Lower leg skin (tissue), 4 donors: ENCODE measurements around the gene STAG1. TPM values are rescaled to one million over a fixed set of nuclear protein-coding genes. Genes with fewer than 3 reads are reported as not detected.

Experiments
- DNase-seq, 2 donors: peaks; one replicate each; pipeline ENCODE4 v3.0.0-alpha.2; 2019; ENCODE audit warnings: low spot score in 2 of 2
- H3K4me3 ChIP-seq: fragments of 200-600 bp; sonication (generic); 2 replicates; pipeline ENCODE4 v1.5.1; 2017; ENCODE audit warnings: mild to moderate bottlenecking, low read depth; ENCODE audit not compliant: poor library complexity, severe bottlenecking
- CTCF ChIP-seq, 3 donors: fragments of 450-650 bp; IDR thresholded peaks; one replicate each; pipeline ENCODE4 v1.5.1; 2016; ENCODE audit warnings: antibody characterized with exemption in 3 of 3, mild to moderate bottlenecking in 3 of 3, moderate library complexity in 2 of 3
- POLR2A ChIP-seq, 2 donors: fragments of 450-650 bp; IDR thresholded peaks; one replicate each; pipeline ENCODE4 v1.6.1; 2016 to 2017; ENCODE audit warnings: antibody characterized with exemption in 2 of 2, mild to moderate bottlenecking in 1 of 2, moderate library complexity in 1 of 2
- WGBS, 2 donors: methylation state at CpG; one replicate each; pipeline ENCODE4 v1.1.5; 2018; 5-methylcytosine and 5-hydroxymethylcytosine counted together
- intact Hi-C: fragments of 100-400 bp; cut with DNase I; formaldehyde crosslinking; loops from one replicate; pipeline ENCODE4 v1.15.0; 2023; ENCODE audit warnings: low total_unique reads
- total RNA-seq, 4 donors: library from RNA; depleted of rRNA; stranded (reverse); fragments of >200 nt; gene quantifications; one replicate each; pipeline ENCODE4 v1.1.0, GENCODE V29; 2016

Gene STAG1
- total RNA-seq, 4 donors from 2014 or later = 32.1 to 37.7 (median 34.4) TPM

GRCh38 chr3:136658946-136659682, 93.1 kb downstream of the STAG1 start:
- TF ChIP-seq POLR2A (IDR thresholded peaks at IDR 0.05) (no peak), CTCF (IDR thresholded peaks at IDR 0.05) (no peak)
- no peak overlapping the region for H3K4me3 ChIP-seq
- DNase-seq = no peak
- intact Hi-C loops = no loop called here
- WGBS, 2 donors = 73 to 79% methylated on average over 8 of the region's 8 CpGs

GRCh38 chr3:136657526-136657925, 94.7 kb downstream of the STAG1 start:
- WGBS, 2 donors = 64 to 65% methylated on average over 3 of the region's 3 CpGs
- no peak for DNase-seq
- intact Hi-C loops = no loop called here
- TF ChIP-seq POLR2A (IDR thresholded peaks at IDR 0.05) (no peak), CTCF (IDR thresholded peaks at IDR 0.05) (no peak)
- no peak overlapping the region for H3K4me3 ChIP-seq

GRCh38 chr3:136653628-136654027, 98.5 kb downstream of the STAG1 start:
- no peak for DNase-seq
- no peak overlapping the region for H3K4me3 ChIP-seq
- intact Hi-C loops = no loop called here
- TF ChIP-seq POLR2A (IDR thresholded peaks at IDR 0.05) (no peak), CTCF (IDR thresholded peaks at IDR 0.05) (no peak)

GRCh38 chr3:136651581-136651980, 100.6 kb downstream of the STAG1 start:
- no peak for DNase-seq
- TF ChIP-seq POLR2A (IDR thresholded peaks at IDR 0.05) (no peak), CTCF (IDR thresholded peaks at IDR 0.05) (no peak)
- H3K4me3 ChIP-seq = no peak overlapping the region
- 80 to 85% methylated on average over 2 of the region's 2 CpGs for WGBS, 2 donors
- intact Hi-C loops = no loop called here

- H3K4me3 ChIP-seq = no peak overlapping the region
- no peak for TF ChIP-seq CTCF (IDR thresholded peaks at IDR 0.05)
- no peak for TF ChIP-seq POLR2A (IDR thresholded peaks at IDR 0.05)
- intact Hi-C loops = no loop called here
- no peak for DNase-seq
- WGBS, 2 donors = 93 to 96% methylated on average over 2 of the region's 2 CpGs
These were observed 101.7 kb downstream of the STAG1 start for GRCh38 chr3:136650461-136650860.

GRCh38 chr3:136645915-136646314, 106.3 kb downstream of the STAG1 start:
- intact Hi-C loops = no loop called here
- DNase-seq = no peak
- WGBS, 2 donors = 100% methylated on average over 2 of the region's 2 CpGs
- no peak overlapping the region for H3K4me3 ChIP-seq
- TF ChIP-seq CTCF (IDR thresholded peaks at IDR 0.05) (no peak), POLR2A (IDR thresholded peaks at IDR 0.05) (no peak)
